ENCODE data around the gene IL23A. TPM values are rescaled to one million over a fixed set of nuclear protein-coding genes. Genes with fewer than 3 reads are reported as not detected.
A peak's percentile ranks its signal among the peaks of the same experiment; 100 is the strongest.

IL23A gene
- total and polyA plus RNA-seq, 2 of the 13 experiments (the other 11 are each of a cell fraction or from before 2014, with no cell fraction given), result 0.33 to 0.35 TPM

GRCh38 chr12:56362130-56363059 lies 23.7 kb downstream of the IL23A start, which contains the start of gene APOF (continued):
- no peak for TF ChIP-seq ZBED4 (CRISPR knock-in tag; IDR thresholded peaks at IDR 0.05; ENCODE audit: borderline replicate concordance)
- TF ChIP-seq ZNF850 (CRISPR knock-in tag; conservative IDR thresholded peaks at IDR 0.05), result no peak
- TF ChIP-seq, protein P1, sequence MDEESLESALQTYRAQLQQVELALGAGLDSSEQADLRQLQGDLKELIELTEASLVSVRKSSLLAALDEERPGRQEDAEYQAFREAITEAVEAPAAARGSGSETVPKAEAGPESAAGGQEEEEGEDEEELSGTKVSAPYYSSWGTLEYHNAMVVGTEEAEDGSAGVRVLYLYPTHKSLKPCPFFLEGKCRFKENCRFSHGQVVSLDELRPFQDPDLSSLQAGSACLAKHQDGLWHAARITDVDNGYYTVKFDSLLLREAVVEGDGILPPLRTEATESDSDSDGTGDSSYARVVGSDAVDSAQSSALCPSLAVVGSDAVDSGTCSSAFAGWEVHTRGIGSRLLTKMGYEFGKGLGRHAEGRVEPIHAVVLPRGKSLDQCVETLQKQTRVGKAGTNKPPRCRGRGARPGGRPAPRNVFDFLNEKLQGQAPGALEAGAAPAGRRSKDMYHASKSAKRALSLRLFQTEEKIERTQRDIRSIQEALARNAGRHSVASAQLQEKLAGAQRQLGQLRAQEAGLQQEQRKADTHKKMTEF (CRISPR knock-in tag; IDR thresholded peaks at IDR 0.05), result 0 out of 2 replicates have a peak, but pooled peaks have one; percentile 25
- TF ChIP-seq NRL (CRISPR knock-in tag; IDR thresholded peaks at IDR 0.05; ENCODE audit: borderline replicate concordance), result no peak
- TF ChIP-seq, protein P2, sequence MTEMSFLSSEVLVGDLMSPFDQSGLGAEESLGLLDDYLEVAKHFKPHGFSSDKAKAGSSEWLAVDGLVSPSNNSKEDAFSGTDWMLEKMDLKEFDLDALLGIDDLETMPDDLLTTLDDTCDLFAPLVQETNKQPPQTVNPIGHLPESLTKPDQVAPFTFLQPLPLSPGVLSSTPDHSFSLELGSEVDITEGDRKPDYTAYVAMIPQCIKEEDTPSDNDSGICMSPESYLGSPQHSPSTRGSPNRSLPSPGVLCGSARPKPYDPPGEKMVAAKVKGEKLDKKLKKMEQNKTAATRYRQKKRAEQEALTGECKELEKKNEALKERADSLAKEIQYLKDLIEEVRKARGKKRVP (CRISPR knock-in tag; IDR thresholded peaks at IDR 0.05), result no peak
- peak in 1 of 2 experiments; percentile 52; a peak in 1 of 4 replicates for TF ChIP-seq KLF16 (CRISPR knock-in tag; IDR thresholded peaks at IDR 0.05)
- TF ChIP-seq HNRNPLL (IDR thresholded peaks at IDR 0.05; ENCODE audit: low read depth, low read length, poor library complexity, severe bottlenecking), result no peak
- TF ChIP-seq ZNF703 (CRISPR knock-in tag; IDR thresholded peaks at IDR 0.05; ENCODE audit: borderline replicate concordance), result no peak
- no peak for TF ChIP-seq TRAFD1 (CRISPR knock-in tag; IDR thresholded peaks at IDR 0.05; ENCODE audit: borderline replicate concordance)
- TF ChIP-seq ZFP82 (CRISPR knock-in tag; IDR thresholded peaks at IDR 0.05; ENCODE audit: borderline replicate concordance), result no peak
- no peak for TF ChIP-seq HNF1A (IDR thresholded peaks at IDR 0.05; ENCODE audit: low read depth)
- TF ChIP-seq HNF1A (CRISPR knock-in tag; IDR thresholded peaks at IDR 0.05; ENCODE audit: borderline replicate concordance), result no peak

All from HepG2 (cell line).